SK-N-SH (cell line): Measurements from ENCODE around the gene EHD1. TPM values are rescaled to one million over a fixed set of nuclear protein-coding genes. Genes with fewer than 3 reads are reported as not detected.
A peak's percentile ranks its signal among the peaks of the same experiment; 100 is the strongest.

Experiments used
- CTCF ChIP-seq: fragments of 200-600 bp; sonication (generic); IDR thresholded peaks from 2 replicates; pipeline ENCODE4 v1.6.1; 2017; ENCODE audit warnings: antibody characterized with exemption, mild to moderate bottlenecking, moderate library complexity
- EP300 ChIP-seq, 2 experiments: IDR thresholded peaks; 2 replicates each; pipeline versions ENCODE4 v1.4.0 to v1.6.1; 2012; ENCODE audit warnings: borderline replicate concordance in 1 of 2, low read depth in 1 of 2, low read length in 1 of 2
- EZH2phosphoT487 ChIP-seq: fragments of 200-600 bp; sonication (generic); IDR thresholded peaks from 2 replicates; pipeline ENCODE4 v1.6.1; 2017; ENCODE audit warnings: low read depth, mixed run types, mild to moderate bottlenecking, antibody characterized with exemption, moderate library complexity, borderline replicate concordance
- FOXM1 ChIP-seq: IDR thresholded peaks from 2 replicates; pipeline ENCODE4 v1.4.0; 2012; ENCODE audit warnings: low read depth, mild to moderate bottlenecking
- IRF3 ChIP-seq: fragments of 150-350 bp; IDR thresholded peaks from 2 replicates; pipeline ENCODE4 v1.6.1; 2016; ENCODE audit warnings: mild to moderate bottlenecking, low read depth, low read length
- MAX ChIP-seq: IDR thresholded peaks from 2 replicates; pipeline ENCODE4 v1.4.0; 2012; ENCODE audit warnings: low read depth
- MXI1 ChIP-seq: IDR thresholded peaks from 2 replicates; pipeline ENCODE4 v1.6.1; 2012; ENCODE audit warnings: mild to moderate bottlenecking, low read depth, low read length, improper control_type of control experiment
- NFIC ChIP-seq: IDR thresholded peaks from 2 replicates; pipeline ENCODE4 v1.4.0; 2012; ENCODE audit warnings: borderline replicate concordance
- NRF1 ChIP-seq: IDR thresholded peaks from 2 replicates; pipeline ENCODE4 v1.6.1; 2012; ENCODE audit warnings: low read depth, mild to moderate bottlenecking, low read length
- POLR2AphosphoS5 ChIP-seq: IDR thresholded peaks from 2 replicates; pipeline ENCODE4 v1.6.1; 2012; ENCODE audit warnings: low read depth, low read length
- RCOR1 ChIP-seq: fragments of 150-350 bp; IDR thresholded peaks from 2 replicates; pipeline ENCODE4 v1.6.1; 2017; ENCODE audit warnings: antibody characterized with exemption, low read length
- RXRA ChIP-seq: IDR thresholded peaks from 2 replicates; pipeline ENCODE4 v1.4.0; 2012; ENCODE audit warnings: low read depth, mild to moderate bottlenecking, borderline replicate concordance
- USF1 ChIP-seq: IDR thresholded peaks from 2 replicates; pipeline ENCODE4 v1.4.0; 2012; ENCODE audit warnings: low read depth, borderline replicate concordance
- YY1 ChIP-seq: IDR thresholded peaks from 2 replicates; pipeline ENCODE4 v1.4.0; 2012; ENCODE audit warnings: low read depth, mild to moderate bottlenecking
- ZBTB33 ChIP-seq: IDR thresholded peaks from 2 replicates; pipeline ENCODE4 v1.4.0; 2012; ENCODE audit warnings: low read depth, borderline replicate concordance
- polyA plus RNA-seq, 3 experiments: library from polyadenylated mRNA; depleted of rRNA; stranded (reverse); fragments of >200 nt; gene quantifications; 2 replicates each; pipeline ENCODE4 v1.2.3, GENCODE V29; 2012

EHD1 gene
- polyA plus RNA-seq, 1 of the 3 experiments (the other 2 are of a cell fraction): 93.3 TPM

GRCh38 chr11:64916775-64917662 is 38.6 kb upstream of the EHD1 start, which contains the start of gene ATG2A (continued):
- TF ChIP-seq NRF1 (peak; percentile 74), YY1 (0 out of 2 replicates have a peak, but pooled peaks have one; percentile 36), RCOR1 (no peak), EZH2phosphoT487 (no peak), EP300 (IDR thresholded peaks at IDR 0.05; ENCODE audit: borderline replicate concordance in 1 of 2, low read depth in 1 of 2, low read length in 1 of 2) (no peak), MXI1 (peak; percentile 100), NFIC (no peak), FOXM1 (no peak), ZBTB33 (no peak), IRF3 (peak; percentile 31; the same call in 1 of the 2 replicates), POLR2AphosphoS5 (peak; percentile 47; the same call in 1 of the 2 replicates), MAX (peak; percentile 65), RXRA (no peak), CTCF (no peak), USF1 (no peak)
